Measurements from ENCODE around the gene RGSL1. TPM values are rescaled to one million over a fixed set of nuclear protein-coding genes. Genes with fewer than 3 reads are reported as not detected.

RGSL1 gene
- total RNA-seq, 4 donors from 2014 or later, result not detected

DNA sequence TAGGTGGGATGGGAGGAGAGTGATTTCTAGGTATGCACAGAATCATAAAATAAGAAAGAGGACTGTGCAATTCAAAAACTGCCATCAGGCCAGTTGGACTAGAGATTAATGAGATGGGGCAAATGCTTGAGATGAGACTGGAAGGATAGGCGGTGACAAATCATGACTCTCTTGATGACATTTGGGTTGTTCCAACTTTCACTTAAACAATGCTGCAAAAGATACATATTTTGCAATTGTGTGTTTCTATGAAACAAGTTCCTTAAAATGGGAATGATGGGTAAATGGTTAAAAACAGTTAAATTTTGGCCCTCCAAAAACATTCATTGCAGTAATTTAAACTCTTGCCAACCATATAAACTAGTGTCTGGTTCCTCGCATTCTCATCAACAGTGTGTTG is 84.0 kb downstream of the RGSL1 start:
- 96% methylated on average over 2 of the region's 2 CpGs for WGBS
- Histone ChIP-seq H3K36me3 (no peaks in the 10 kb centered on the region), H3K9me3 (no peaks in the 10 kb centered on the region), H3K27ac (no peak overlapping the region), H3K4me3 (no peak overlapping the region), H3K4me1 (no peaks in the 10 kb centered on the region), H3K27me3 (no peaks in the 10 kb centered on the region)
- TF ChIP-seq POLR2AphosphoS5 (IDR thresholded peaks at IDR 0.05) (no peak), CTCF (IDR thresholded peaks at IDR 0.05) (no peak), POLR2A (IDR thresholded peaks at IDR 0.05) (no peak), EP300 (IDR thresholded peaks at IDR 0.05) (no peak)
- DNase-seq (ENCODE audit: low spot score in 2 of 2), result no peak

DNA sequence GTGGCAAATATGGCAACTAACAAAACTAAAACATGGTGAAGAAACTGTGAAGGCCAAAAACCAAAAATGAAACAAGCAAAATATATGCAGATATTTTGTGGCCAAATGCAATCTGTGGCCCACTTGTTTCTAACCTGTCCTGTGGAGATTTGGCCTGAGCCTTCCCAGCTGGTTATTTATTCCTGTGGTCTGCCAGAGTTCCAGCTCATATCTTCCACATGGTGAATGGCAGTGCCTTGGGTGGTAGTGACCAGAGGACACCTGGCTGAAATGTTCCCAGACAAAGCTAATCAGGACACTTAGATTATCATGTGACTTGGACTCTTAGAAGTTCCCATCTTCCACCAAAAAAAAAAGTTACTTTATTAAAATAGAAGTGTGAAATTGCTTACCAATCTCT is 99.4 kb downstream of the RGSL1 start:
- Histone ChIP-seq H3K36me3 (no peaks in the 10 kb centered on the region), H3K9me3 (no peaks in the 10 kb centered on the region), H3K4me1 (no peaks in the 10 kb centered on the region), H3K27me3 (no peaks in the 10 kb centered on the region), H3K27ac (no peak overlapping the region), H3K4me3 (no peak overlapping the region)
- TF ChIP-seq POLR2AphosphoS5 (IDR thresholded peaks at IDR 0.05), result no peak
- DNase-seq (ENCODE audit: low spot score in 2 of 2), result no peak

- no peaks in the 10 kb centered on the region for H3K4me1 ChIP-seq
- no peaks in the 10 kb centered on the region for H3K36me3 ChIP-seq
- H3K9me3 ChIP-seq, result no peaks in the 10 kb centered on the region
- no peak for TF ChIP-seq POLR2A (IDR thresholded peaks at IDR 0.05)
- TF ChIP-seq POLR2AphosphoS5 (IDR thresholded peaks at IDR 0.05), result no peak
- TF ChIP-seq EP300 (IDR thresholded peaks at IDR 0.05), result no peak
- 38% methylated on average over 1 of the region's 1 CpG for WGBS
- H3K4me3 ChIP-seq, result no peak overlapping the region
- no peaks in the 10 kb centered on the region for H3K27me3 ChIP-seq
- no peak overlapping the region for H3K27ac ChIP-seq
- no peak for DNase-seq (ENCODE audit: low spot score in 2 of 2)
These were observed 99.9 kb downstream of the RGSL1 start for GRCh38 chr1:182549811-182550210.

DNA sequence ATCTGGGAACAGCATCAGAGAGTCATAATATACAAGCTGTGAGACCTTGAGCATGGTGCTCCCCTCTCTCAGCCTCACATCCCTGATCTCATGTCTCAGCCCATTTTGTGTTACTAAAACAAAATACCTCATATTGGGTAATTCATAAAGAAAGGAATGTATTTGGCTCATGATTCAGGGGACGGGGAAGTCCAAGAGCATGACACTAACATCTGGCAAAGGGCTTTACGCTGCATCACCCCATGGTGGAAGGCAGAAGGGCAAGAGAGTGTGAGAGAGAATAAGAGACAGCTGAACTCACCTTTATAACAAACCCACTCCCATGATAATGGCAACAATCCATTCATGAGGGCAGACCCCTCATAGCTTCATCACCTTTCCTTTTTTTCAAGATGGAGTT is 102.6 kb downstream of the RGSL1 start:
- WGBS, result 76% methylated on average over 2 of the region's 2 CpGs
- H3K27ac ChIP-seq, result no peak overlapping the region
- H3K4me1 ChIP-seq, result no peaks in the 10 kb centered on the region
- TF ChIP-seq CTCF (IDR thresholded peaks at IDR 0.05) (no peak), EP300 (IDR thresholded peaks at IDR 0.05) (no peak), POLR2A (IDR thresholded peaks at IDR 0.05) (no peak), POLR2AphosphoS5 (IDR thresholded peaks at IDR 0.05) (no peak)
- no peak for DNase-seq (ENCODE audit: low spot score in 2 of 2)
- H3K4me3 ChIP-seq, result no peak overlapping the region
- no peaks in the 10 kb centered on the region for H3K36me3 ChIP-seq
- no peaks in the 10 kb centered on the region for H3K9me3 ChIP-seq
- H3K27me3 ChIP-seq, result no peaks in the 10 kb centered on the region

- Histone ChIP-seq H3K27ac (no peak overlapping the region), H3K4me3 (no peak overlapping the region), H3K27me3 (no peaks in the 10 kb centered on the region), H3K9me3 (no peaks in the 10 kb centered on the region), H3K4me1 (no peaks in the 10 kb centered on the region), H3K36me3 (no peaks in the 10 kb centered on the region)
- no peak for DNase-seq (ENCODE audit: low spot score in 2 of 2)
- TF ChIP-seq POLR2AphosphoS5 (IDR thresholded peaks at IDR 0.05) (no peak), POLR2A (IDR thresholded peaks at IDR 0.05) (no peak), EP300 (IDR thresholded peaks at IDR 0.05) (no peak), CTCF (IDR thresholded peaks at IDR 0.05) (no peak)
- 100% methylated on average over 1 of the region's 1 CpG for WGBS
These were observed 105.5 kb downstream of the RGSL1 start for GRCh38 chr1:182555493-182555892.

DNA sequence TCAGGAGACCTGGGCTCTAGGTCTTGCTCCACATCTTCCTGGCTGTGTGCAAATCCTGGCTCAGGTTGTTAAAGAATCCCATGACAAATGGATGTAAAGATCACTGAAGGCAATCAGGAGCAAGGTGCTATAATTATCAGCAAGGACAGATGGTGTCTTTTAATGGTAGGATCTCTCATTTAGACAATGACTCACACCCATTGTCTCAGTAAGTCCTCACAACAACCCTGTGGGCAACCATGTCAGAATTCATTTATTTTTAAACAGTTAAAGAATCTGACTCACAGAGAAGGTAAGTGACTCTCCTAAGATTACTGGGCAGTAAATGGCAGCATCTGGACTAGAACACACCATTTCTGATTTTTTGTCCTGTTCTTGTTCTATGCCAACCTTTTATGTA is 106.3 kb downstream of the RGSL1 start:
- no peak for DNase-seq (ENCODE audit: low spot score in 2 of 2)
- TF ChIP-seq CTCF (IDR thresholded peaks at IDR 0.05) (no peak), POLR2AphosphoS5 (IDR thresholded peaks at IDR 0.05) (no peak), EP300 (IDR thresholded peaks at IDR 0.05) (no peak), POLR2A (IDR thresholded peaks at IDR 0.05) (no peak)
- no peaks in the 10 kb centered on the region for H3K36me3 ChIP-seq

More for the DNA sequence above, 106.3 kb downstream of the RGSL1 start:
- Histone ChIP-seq H3K27ac (no peak overlapping the region), H3K4me3 (no peak overlapping the region), H3K4me1 (no peaks in the 10 kb centered on the region), H3K9me3 (no peaks in the 10 kb centered on the region), H3K27me3 (no peaks in the 10 kb centered on the region)

All from suprapubic skin (tissue), 4 donors.